Body of pancreas (tissue), 4 donors: ENCODE data around the gene PRM2. TPM values are rescaled to one million over a fixed set of nuclear protein-coding genes. Genes with fewer than 3 reads are reported as not detected.

Source experiments
- ATAC-seq: fragments of 150-250 bp; one replicate; pipeline ENCODE4 v1.9.1; 2016
- DNase-seq, 4 donors: peaks; one replicate each; pipeline ENCODE4 v3.0.0-alpha.2; 2019
- H3K27ac ChIP-seq, 4 donors: fragments of 200-600 bp; sonication (generic); 1 replicate in 3 of 4; 2 replicates in 1 of 4; pipeline versions ENCODE4 v1.5.1 to v1.6.1; 2016 to 2019; ENCODE audit warnings: mild to moderate bottlenecking in 1 of 4, mixed read lengths in 1 of 4, moderate library complexity in 1 of 4
- H3K27me3 ChIP-seq, 2 donors: fragments of 200-600 bp; sonication (generic); one replicate each; pipeline ENCODE4 v1.6.0; 2016; ENCODE audit warnings: mild to moderate bottlenecking in 1 of 2
- H3K36me3 ChIP-seq, 2 donors: fragments of 200-600 bp; sonication (generic); replicated peaks in 1 of 2; 2 replicates each; pipeline ENCODE4 v1.5.1; 2016; ENCODE audit warnings: low read depth in 2 of 2; ENCODE audit not compliant: insufficient read depth in 1 of 2
- H3K4me1 ChIP-seq: fragments of 200-600 bp; sonication (generic); one replicate; pipeline ENCODE4 v1.6.0; 2016
- H3K4me3 ChIP-seq, 2 donors: fragments of 200-600 bp; sonication (generic); 1 replicate in 1 of 2; 2 replicates in 1 of 2; pipeline ENCODE4 v1.5.1; 2016 to 2019
- H3K9me3 ChIP-seq, 3 donors: fragments of 200-600 bp; sonication (generic); 1 replicate in 2 of 3; 2 replicates in 1 of 3; pipeline ENCODE4 v1.5.1; 2016
- CTCF ChIP-seq, 7 experiments: fragments of 450-650 bp in 4 of 7; fragments of 200-600 bp in 3 of 7; sonication (generic) in 3 of 7; IDR thresholded peaks; one replicate each; pipeline ENCODE4 v1.5.1; 2016 to 2019; ENCODE audit warnings: antibody characterized with exemption in 7 of 7
- POLR2A ChIP-seq, 3 donors: fragments of 450-650 bp; IDR thresholded peaks; one replicate each; pipeline ENCODE4 v1.6.1; 2016; ENCODE audit warnings: antibody characterized with exemption in 3 of 3, mild to moderate bottlenecking in 2 of 3
- WGBS, 2 donors: methylation state at CpG; one replicate each; pipeline ENCODE4 v1.1.5; 2017; 5-methylcytosine and 5-hydroxymethylcytosine counted together
- intact Hi-C: fragments of 100-400 bp; cut with DNase I; formaldehyde crosslinking; loops from one replicate; pipeline ENCODE4 v1.15.1; 2023
- total RNA-seq, 2 donors: library from RNA; depleted of rRNA; stranded (reverse); fragments of >200 nt; gene quantifications; one replicate each; pipeline ENCODE4 v1.1.0, GENCODE V29; 2016

PRM2 gene
- total RNA-seq, 2 donors from 2014 or later, result not detected

GRCh38 chr16:11297492-11298142 lies 21.3 kb upstream of the PRM2 start:
- ATAC-seq, result peak; percentile 88
- Histone ChIP-seq H3K9me3 (no peaks in the 10 kb centered on the region), H3K36me3 (no peaks in the 10 kb centered on the region), H3K4me1 (peaks cover 22% of the 10 kb centered on the region), H3K27ac (peak overlapping the region; percentile 45 to 78 (median 68)), H3K4me3 (no peak overlapping the region), H3K27me3 (no peaks in the 10 kb centered on the region)
- intact Hi-C loops, result no loop called here
- TF ChIP-seq CTCF (IDR thresholded peaks at IDR 0.05) (peak in 3 of 7 experiments; percentile 33 to 44 (median 40)), POLR2A (IDR thresholded peaks at IDR 0.05) (peak in 2 of 3 donors; percentile 22 to 40)
- WGBS, 2 donors, result 10 to 13% methylated on average over 12 to 19 of the region's 19 CpGs
- peak; percentile 71 to 90 (median 88) for DNase-seq

- intact Hi-C loops, result no loop called here
- no peak for TF ChIP-seq POLR2A (IDR thresholded peaks at IDR 0.05)
- TF ChIP-seq CTCF (IDR thresholded peaks at IDR 0.05), result no peak
- Histone ChIP-seq H3K27ac (peak overlapping the region; percentile 45 to 78 (median 68)), H3K27me3 (no peaks in the 10 kb centered on the region), H3K36me3 (no peaks in the 10 kb centered on the region), H3K4me3 (no peak overlapping the region), H3K9me3 (no peaks in the 10 kb centered on the region), H3K4me1 (peaks cover 22% of the 10 kb centered on the region)
- 13 to 29% methylated on average over 6 to 10 of the region's 10 CpGs for WGBS, 2 donors
- DNase-seq, result peak; percentile 22 to 67 (median 49)
- ATAC-seq, result peak; percentile 56
These were observed 20.6 kb upstream of the PRM2 start for GRCh38 chr16:11296706-11297491.

- TF ChIP-seq POLR2A (IDR thresholded peaks at IDR 0.05) (no peak), CTCF (IDR thresholded peaks at IDR 0.05) (no peak)
- peak overlapping the region in 2 of 4 donors; percentile 74 to 78 for H3K27ac ChIP-seq
- no peak for DNase-seq
- H3K36me3 ChIP-seq, result no peaks in the 10 kb centered on the region
- no peak overlapping the region for H3K4me3 ChIP-seq
- H3K9me3 ChIP-seq, result no peaks in the 10 kb centered on the region
- ATAC-seq, result no peak
- no peaks in the 10 kb centered on the region for H3K27me3 ChIP-seq
- peaks cover 22% of the 10 kb centered on the region for H3K4me1 ChIP-seq
- intact Hi-C loops, result no loop called here
- WGBS, 2 donors, result 75 to 77% methylated on average over 3 of the region's 3 CpGs
These were observed 20.0 kb upstream of the PRM2 start for GRCh38 chr16:11296351-11296705.

GRCh38 chr16:11295672-11296071 lies 19.4 kb upstream of the PRM2 start:
- no peak overlapping the region for H3K4me3 ChIP-seq
- TF ChIP-seq POLR2A (IDR thresholded peaks at IDR 0.05) (no peak), CTCF (IDR thresholded peaks at IDR 0.05) (no peak)
- H3K36me3 ChIP-seq, result no peaks in the 10 kb centered on the region
- peaks cover 22% of the 10 kb centered on the region for H3K4me1 ChIP-seq
- WGBS, 2 donors, result 91 to 93% methylated on average over 4 of the region's 4 CpGs
- no peaks in the 10 kb centered on the region for H3K9me3 ChIP-seq
- no peaks in the 10 kb centered on the region for H3K27me3 ChIP-seq
- intact Hi-C loops, result no loop called here
- ATAC-seq (no peak), DNase-seq (no peak)
- H3K27ac ChIP-seq, result peak overlapping the region in 1 of 4 donors; percentile 74
